ENCODE results near the gene MYO5B. TPM values are rescaled to one million over a fixed set of nuclear protein-coding genes. Genes with fewer than 3 reads are reported as not detected.

The MYO5B gene
- total RNA-seq, 2 donors from 2014 or later, result 128 to 139 TPM

GRCh38 chr18:49967636-49968313, 227.2 kb downstream of the MYO5B start:
- DNase-seq (no peak), ATAC-seq (peak; percentile 42)
- intact Hi-C loops (cut with DNase I, micrococcal nuclease), result no loop called here

- intact Hi-C loops (cut with DNase I, micrococcal nuclease), result no loop called here
- peak; percentile 96 for ATAC-seq
- DNase-seq, result no peak
Measured at GRCh38 chr18:49967171-49967570, 227.8 kb downstream of the MYO5B start.

GRCh38 chr18:49966090-49966489, 228.9 kb downstream of the MYO5B start:
- DNase-seq, result no peak

GRCh38 chr18:49963217-49963616, 231.7 kb downstream of the MYO5B start:
- DNase-seq (no peak), ATAC-seq (no peak)
- intact Hi-C loops (cut with DNase I, micrococcal nuclease), result no loop called here

More at GRCh38 chr18:49966090-49966489, 228.9 kb downstream of the MYO5B start:
- intact Hi-C loops (cut with DNase I, micrococcal nuclease), result no loop called here
- peak; percentile 28 for ATAC-seq

GRCh38 chr18:49961271-49961670, 233.7 kb downstream of the MYO5B start:
- intact Hi-C loops (cut with DNase I, micrococcal nuclease), result no loop called here
- DNase-seq (no peak), ATAC-seq (no peak)

- ATAC-seq (no peak), DNase-seq (no peak)
- intact Hi-C loops (cut with DNase I, micrococcal nuclease), result no loop called here
Measured at GRCh38 chr18:49960376-49960775, 234.6 kb downstream of the MYO5B start.

GRCh38 chr18:49959176-49959575, 235.8 kb downstream of the MYO5B start:
- intact Hi-C loops (cut with DNase I, micrococcal nuclease), result no loop called here
- DNase-seq, result no peak
- ATAC-seq, result no peak

GRCh38 chr18:49955263-49955662, 239.7 kb downstream of the MYO5B start:
- intact Hi-C loops (cut with DNase I, micrococcal nuclease), result no loop called here
- ATAC-seq, result peak; percentile 71
- no peak for DNase-seq

GRCh38 chr18:49953391-49953790, 241.6 kb downstream of the MYO5B start:
- DNase-seq, result no peak
- ATAC-seq, result peak; percentile 75
- intact Hi-C loops (cut with DNase I, micrococcal nuclease), result no loop called here

GRCh38 chr18:49949951-49950395, 245.0 kb downstream of the MYO5B start:
- no peak for DNase-seq
- intact Hi-C loops (cut with DNase I, micrococcal nuclease), result no loop called here
- no peak for ATAC-seq

GRCh38 chr18:49948975-49949374, 246.0 kb downstream of the MYO5B start:
- ATAC-seq, result no peak

GRCh38 chr18:49944663-49945062, 250.3 kb downstream of the MYO5B start:
- ATAC-seq, result peak; percentile 68
- DNase-seq, result no peak
- intact Hi-C loops (cut with DNase I, micrococcal nuclease), result no loop called here

More at GRCh38 chr18:49948975-49949374, 246.0 kb downstream of the MYO5B start:
- no peak for DNase-seq
- intact Hi-C loops (cut with DNase I, micrococcal nuclease), result no loop called here

GRCh38 chr18:49936821-49937220, 258.1 kb downstream of the MYO5B start:
- intact Hi-C loops (cut with DNase I, micrococcal nuclease), result no loop called here
- no peak for ATAC-seq
- DNase-seq, result no peak

GRCh38 chr18:49935215-49935614, 259.7 kb downstream of the MYO5B start:
- DNase-seq (no peak), ATAC-seq (no peak)
- intact Hi-C loops (cut with DNase I, micrococcal nuclease), result no loop called here

- ATAC-seq (no peak), DNase-seq (no peak)
- intact Hi-C loops (cut with DNase I, micrococcal nuclease), result no loop called here
Measured at GRCh38 chr18:49934457-49934856, 260.5 kb downstream of the MYO5B start.

- intact Hi-C loops (cut with DNase I, micrococcal nuclease), result no loop called here
- DNase-seq, result no peak
- no peak for ATAC-seq
Measured at GRCh38 chr18:49933530-49934128, 261.3 kb downstream of the MYO5B start.

- intact Hi-C loops (cut with DNase I, micrococcal nuclease), result no loop called here
- ATAC-seq, result no peak
- DNase-seq, result no peak
Measured at GRCh38 chr18:49931760-49932159, 263.2 kb downstream of the MYO5B start.

GRCh38 chr18:49931179-49931578, 263.8 kb downstream of the MYO5B start:
- ATAC-seq (peak; percentile 34), DNase-seq (no peak)
- intact Hi-C loops (cut with DNase I, micrococcal nuclease), result no loop called here

- intact Hi-C loops (cut with DNase I, micrococcal nuclease), result no loop called here
- no peak for ATAC-seq
- DNase-seq, result no peak
Measured at GRCh38 chr18:49926106-49926745, 268.7 kb downstream of the MYO5B start.

- intact Hi-C loops (cut with DNase I, micrococcal nuclease), result no loop called here
- ATAC-seq, result peak; percentile 73
- no peak for DNase-seq
Measured at GRCh38 chr18:49924293-49924983, 270.5 kb downstream of the MYO5B start.

Measured in left colon (tissue), 2 donors.